Suprapubic skin (tissue), 4 donors: Measurements from ENCODE around the gene TRIM29. TPM values are rescaled to one million over a fixed set of nuclear protein-coding genes. Genes with fewer than 3 reads are reported as not detected.
A peak's percentile ranks its signal among the peaks of the same experiment; 100 is the strongest.

Source experiments
- DNase-seq, 2 donors: peaks; one replicate each; pipeline ENCODE4 v3.0.0-alpha.2; 2019; ENCODE audit warnings: low spot score in 2 of 2
- H3K27ac ChIP-seq: fragments of 200-600 bp; sonication (generic); one replicate; pipeline ENCODE4 v1.5.1; 2019
- H3K27me3 ChIP-seq: fragments of 200-600 bp; sonication (generic); one replicate; pipeline ENCODE4 v1.5.1; 2019
- H3K36me3 ChIP-seq: fragments of 200-600 bp; sonication (generic); one replicate; pipeline ENCODE4 v1.5.1; 2019
- H3K4me1 ChIP-seq: fragments of 200-600 bp; sonication (generic); one replicate; pipeline ENCODE4 v1.5.1; 2019
- H3K4me3 ChIP-seq: fragments of 200-600 bp; sonication (generic); one replicate; pipeline ENCODE4 v1.5.1; 2019; ENCODE audit warnings: mild to moderate bottlenecking
- H3K9me3 ChIP-seq: fragments of 200-600 bp; sonication (generic); one replicate; pipeline ENCODE4 v1.5.1; 2019
- CTCF ChIP-seq, 2 donors: fragments of 200-600 bp in 1 of 2; fragments of 450-650 bp in 1 of 2; sonication (generic) in 1 of 2; IDR thresholded peaks; one replicate each; pipeline ENCODE4 v1.5.1; 2016 to 2019; ENCODE audit warnings: antibody characterized with exemption in 2 of 2, mild to moderate bottlenecking in 1 of 2, moderate library complexity in 1 of 2
- EP300 ChIP-seq: sonication (generic); formaldehyde crosslinking; IDR thresholded peaks from one replicate; pipeline ENCODE4 v1.6.1; 2017; ENCODE audit warnings: antibody characterized with exemption
- POLR2A ChIP-seq, 2 donors: fragments of 450-650 bp; IDR thresholded peaks; one replicate each; pipeline ENCODE4 v1.6.1; 2017; ENCODE audit warnings: antibody characterized with exemption in 2 of 2, mild to moderate bottlenecking in 2 of 2, moderate library complexity in 2 of 2
- POLR2AphosphoS5 ChIP-seq, 3 donors: sonication (generic); formaldehyde crosslinking; IDR thresholded peaks; one replicate each; pipeline ENCODE4 v1.6.1; 2017; ENCODE audit warnings: antibody characterized with exemption in 3 of 3
- WGBS: methylation state at CpG from one replicate; pipeline ENCODE4 v1.1.5; 2018; 5-methylcytosine and 5-hydroxymethylcytosine counted together
- total RNA-seq, 4 donors: library from RNA; depleted of rRNA; stranded (reverse); fragments of >200 nt; gene quantifications; one replicate each; pipeline ENCODE4 v1.1.0, GENCODE V29; 2016

Gene TRIM29
- total RNA-seq, 4 donors from 2014 or later = 1,248 to 1,527 (median 1,455) TPM

- Histone ChIP-seq H3K9me3 (no peaks in the 10 kb centered on the region), H3K36me3 (no peaks in the 10 kb centered on the region), H3K27ac (peak overlapping the region; percentile 84), H3K4me1 (peaks cover 68% of the 10 kb centered on the region), H3K27me3 (no peaks in the 10 kb centered on the region), H3K4me3 (peak overlapping the region; percentile 10)
- peak; percentile 67 to 85 for DNase-seq
- no peak for TF ChIP-seq POLR2A (IDR thresholded peaks at IDR 0.05)
- no peak for TF ChIP-seq EP300
- TF ChIP-seq POLR2AphosphoS5 (IDR thresholded peaks at IDR 0.05) = no peak
- TF ChIP-seq CTCF (IDR thresholded peaks at IDR 0.05) = no peak
- WGBS = 64% methylated on average over 4 of the region's 7 CpGs
These were observed 47.2 kb upstream of the TRIM29 start for GRCh38 chr11:120184946-120185705.

GRCh38 chr11:120184371-120184945 is 46.5 kb upstream of the TRIM29 start:
- H3K4me1 ChIP-seq = peaks cover 74% of the 10 kb centered on the region
- 53% methylated on average over 11 of the region's 11 CpGs for WGBS

GRCh38 chr11:120183701-120184141 is 45.8 kb upstream of the TRIM29 start:
- H3K27me3 ChIP-seq = no peaks in the 10 kb centered on the region
- no peak overlapping the region for H3K4me3 ChIP-seq
- peak; percentile 55 to 76 for DNase-seq
- no peaks in the 10 kb centered on the region for H3K36me3 ChIP-seq
- no peaks in the 10 kb centered on the region for H3K9me3 ChIP-seq
- 93% methylated on average over 7 of the region's 7 CpGs for WGBS
- TF ChIP-seq CTCF (IDR thresholded peaks at IDR 0.05) (no peak), POLR2A (IDR thresholded peaks at IDR 0.05) (no peak), EP300 (no peak), POLR2AphosphoS5 (IDR thresholded peaks at IDR 0.05) (no peak)
- H3K4me1 ChIP-seq = peaks cover 80% of the 10 kb centered on the region
- H3K27ac ChIP-seq = peak overlapping the region; percentile 84

More at GRCh38 chr11:120184371-120184945, 46.5 kb upstream of the TRIM29 start:
- H3K27ac ChIP-seq = peak overlapping the region; percentile 84
- DNase-seq = peak; percentile 68 to 72
- H3K4me3 ChIP-seq = no peak overlapping the region
- H3K27me3 ChIP-seq = no peaks in the 10 kb centered on the region
- no peaks in the 10 kb centered on the region for H3K9me3 ChIP-seq
- TF ChIP-seq CTCF (IDR thresholded peaks at IDR 0.05) = no peak
- TF ChIP-seq EP300 = no peak
- no peak for TF ChIP-seq POLR2A (IDR thresholded peaks at IDR 0.05)
- TF ChIP-seq POLR2AphosphoS5 (IDR thresholded peaks at IDR 0.05) = no peak
- H3K36me3 ChIP-seq = no peaks in the 10 kb centered on the region

GRCh38 chr11:120182790-120183491 is 45.0 kb upstream of the TRIM29 start:
- Histone ChIP-seq H3K27ac (peak overlapping the region; percentile 4), H3K9me3 (no peaks in the 10 kb centered on the region), H3K4me1 (peaks cover 78% of the 10 kb centered on the region), H3K27me3 (no peaks in the 10 kb centered on the region), H3K36me3 (no peaks in the 10 kb centered on the region), H3K4me3 (no peak overlapping the region)
- TF ChIP-seq POLR2A (IDR thresholded peaks at IDR 0.05) (no peak), CTCF (IDR thresholded peaks at IDR 0.05) (peak in 1 of 2 donors; percentile 21)
- WGBS = 71% methylated on average over 4 of the region's 5 CpGs
- peak; percentile 58 to 74 for DNase-seq

- Histone ChIP-seq H3K36me3 (no peaks in the 10 kb centered on the region), H3K27ac (no peak overlapping the region), H3K9me3 (no peaks in the 10 kb centered on the region), H3K4me1 (peaks cover 72% of the 10 kb centered on the region), H3K4me3 (no peak overlapping the region), H3K27me3 (no peaks in the 10 kb centered on the region)
- WGBS = 61% methylated on average over 7 of the region's 7 CpGs
- no peak for TF ChIP-seq POLR2AphosphoS5 (IDR thresholded peaks at IDR 0.05)
- no peak for TF ChIP-seq EP300
- peak; percentile 48 to 69 for DNase-seq
These were observed 44.5 kb upstream of the TRIM29 start for GRCh38 chr11:120182372-120182771.
